SU-DHL-6 (cell line): ENCODE data around the gene KDM2B.

ENCODE experiments used
- EZH2phosphoT487 ChIP-seq: fragments of 200-600 bp; sonication (generic), shearing (Covaris generic); conservative IDR thresholded peaks from 2 replicates; pipeline ENCODE4 v1.6.1; 2018; ENCODE audit warnings: mild to moderate bottlenecking, antibody characterized with exemption, low read length, moderate library complexity, mixed read lengths
- TF ChIP-seq, protein P1 (sequence below): fragments of 200-600 bp; sonication (generic); IDR thresholded peaks from one replicate; pipeline ENCODE4 v1.5.1; 2017; ENCODE audit warnings: antibody characterized with exemption, mild to moderate bottlenecking, low read length, moderate library complexity; ENCODE audit not compliant: insufficient read depth, poor library complexity, severe bottlenecking

GRCh38 chr12:121495746-121496145 is 85.1 kb downstream of the KDM2B start:
- TF ChIP-seq, protein P1, sequence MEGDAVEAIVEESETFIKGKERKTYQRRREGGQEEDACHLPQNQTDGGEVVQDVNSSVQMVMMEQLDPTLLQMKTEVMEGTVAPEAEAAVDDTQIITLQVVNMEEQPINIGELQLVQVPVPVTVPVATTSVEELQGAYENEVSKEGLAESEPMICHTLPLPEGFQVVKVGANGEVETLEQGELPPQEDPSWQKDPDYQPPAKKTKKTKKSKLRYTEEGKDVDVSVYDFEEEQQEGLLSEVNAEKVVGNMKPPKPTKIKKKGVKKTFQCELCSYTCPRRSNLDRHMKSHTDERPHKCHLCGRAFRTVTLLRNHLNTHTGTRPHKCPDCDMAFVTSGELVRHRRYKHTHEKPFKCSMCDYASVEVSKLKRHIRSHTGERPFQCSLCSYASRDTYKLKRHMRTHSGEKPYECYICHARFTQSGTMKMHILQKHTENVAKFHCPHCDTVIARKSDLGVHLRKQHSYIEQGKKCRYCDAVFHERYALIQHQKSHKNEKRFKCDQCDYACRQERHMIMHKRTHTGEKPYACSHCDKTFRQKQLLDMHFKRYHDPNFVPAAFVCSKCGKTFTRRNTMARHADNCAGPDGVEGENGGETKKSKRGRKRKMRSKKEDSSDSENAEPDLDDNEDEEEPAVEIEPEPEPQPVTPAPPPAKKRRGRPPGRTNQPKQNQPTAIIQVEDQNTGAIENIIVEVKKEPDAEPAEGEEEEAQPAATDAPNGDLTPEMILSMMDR = no peak
- TF ChIP-seq EZH2phosphoT487 = no peak
